NOMO-1 (cell line): ENCODE measurements around the gene IDH3A.
"Not testable (repeated sequence)": the region's sequence is repeated elsewhere in the genome, so short reads cannot be mapped to it uniquely, and the experiment has no call there.

Experiments used
- DNase-seq, 2 experiments: peaks; one replicate each; lab custom pipeline; 2025; ENCODE audit not compliant: unreplicated experiment in 2 of 2; lab: John Stamatoyannopoulos, UW

Gene IDH3A

GRCh38 chr15:78129077-78129750, 19.9 kb upstream of the IDH3A start:
- no peak for DNase-seq

- DNase-seq, result no peak
Measured at GRCh38 chr15:78129751-78130287, 19.3 kb upstream of the IDH3A start.

GRCh38 chr15:78130466-78131294, 18.5 kb upstream of the IDH3A start:
- DNase-seq, result no peak

GRCh38 chr15:78131295-78132061, 17.7 kb upstream of the IDH3A start, which contains the start of gene CIB2:
CIB2 (minus strand) TSS chr15:78131445; CDS start chr15:78131215, 230 bp downstream.
- peak; percentile 54 to 79 for DNase-seq

- no peak for DNase-seq
Measured at GRCh38 chr15:78133801-78134200, 15.4 kb upstream of the IDH3A start.

GRCh38 chr15:78139578-78139977, 9.6 kb upstream of the IDH3A start:
- DNase-seq, result no peak

- DNase-seq, result no peak
Measured at GRCh38 chr15:78140292-78140691, 8.9 kb upstream of the IDH3A start.

GRCh38 chr15:78142332-78142731, 6.8 kb upstream of the IDH3A start:
- no peak for DNase-seq

GRCh38 chr15:78146425-78147154, 2.6 kb upstream of the IDH3A start:
- DNase-seq, result no peak

GRCh38 chr15:78147566-78147965, 1.6 kb upstream of the IDH3A start:
- no peak for DNase-seq

GRCh38 chr15:78148392-78149067, 632 bp upstream of the IDH3A start:
- peak in 1 of 2 experiments; percentile 5 for DNase-seq

- peak in 1 of 2 experiments; percentile 21 for DNase-seq
Measured at GRCh38 chr15:78149805-78150751, 916 bp downstream of the IDH3A start.

- not testable (repeated sequence) for DNase-seq
Measured at GRCh38 chr15:78151075-78151474, 1.9 kb downstream of the IDH3A start.

- no peak for DNase-seq
Measured at GRCh38 chr15:78154955-78155354, 5.8 kb downstream of the IDH3A start.

- peak in 1 of 2 experiments; percentile 34 for DNase-seq
Measured at GRCh38 chr15:78155355-78155939, 6.3 kb downstream of the IDH3A start.

- peak in 1 of 2 experiments; percentile 5 for DNase-seq
Measured at GRCh38 chr15:78156653-78157052, 7.5 kb downstream of the IDH3A start.

- DNase-seq, result no peak
Measured at GRCh38 chr15:78157203-78157602, 8.0 kb downstream of the IDH3A start.

GRCh38 chr15:78159395-78159794, 10.2 kb downstream of the IDH3A start:
- no peak for DNase-seq
